GM23338 (cell line): ENCODE results near the gene SCN4B. TPM values are rescaled to one million over a fixed set of nuclear protein-coding genes. Genes with fewer than 3 reads are reported as not detected.

ENCODE experiments used
- ATAC-seq: fragments of 200-7000 bp; cut with Tn5 transposase; 3 replicates; pipeline ENCODE4 v1.9.1; 2020
- DNase-seq: peaks from one replicate; pipeline ENCODE4 v3.0.0-alpha.2; 2015; ENCODE audit warnings: low spot score
- H2AFZ ChIP-seq: fragments of 200-600 bp; sonication (generic); 2 replicates; pipeline ENCODE4 v1.8.0; 2016; ENCODE audit warnings: antibody characterized with exemption, mild to moderate bottlenecking, moderate library complexity
- H3F3A ChIP-seq: fragments of 200-600 bp; sonication (generic); replicated peaks from 2 replicates; pipeline ENCODE4 v1.8.0; 2017; ENCODE audit warnings: antibody characterized with exemption, mixed run types, low read depth
- H3K27ac ChIP-seq: fragments of 200-600 bp; sonication (generic); 2 replicates; pipeline ENCODE4 v1.6.1; 2016; ENCODE audit warnings: low read depth
- H3K27me3 ChIP-seq: fragments of 200-600 bp; sonication (generic); 2 replicates; pipeline ENCODE4 v1.8.0; 2016; ENCODE audit warnings: mild to moderate bottlenecking, mixed run types, moderate library complexity; ENCODE audit not compliant: insufficient read depth
- H3K36me3 ChIP-seq: fragments of 200-600 bp; sonication (generic); 2 replicates; pipeline ENCODE4 v1.8.0; 2016; ENCODE audit warnings: mild to moderate bottlenecking; ENCODE audit not compliant: insufficient read depth
- H3K4me1 ChIP-seq: fragments of 200-600 bp; sonication (generic); 2 replicates; pipeline ENCODE4 v1.8.0; 2016; ENCODE audit warnings: mild to moderate bottlenecking, moderate library complexity; ENCODE audit not compliant: insufficient read depth
- H3K4me2 ChIP-seq: fragments of 200-600 bp; sonication (generic); 2 replicates; pipeline ENCODE4 v1.7.1; 2017; ENCODE audit warnings: mixed run types
- H3K4me3 ChIP-seq: fragments of 200-600 bp; sonication (generic); 2 replicates; pipeline ENCODE4 v1.6.1; 2016; ENCODE audit warnings: mixed run types
- H3K79me2 ChIP-seq: fragments of 200-600 bp; sonication (generic); replicated peaks from 2 replicates; pipeline ENCODE4 v1.8.0; 2017; ENCODE audit warnings: mild to moderate bottlenecking; ENCODE audit not compliant: insufficient read depth
- H3K9me2 ChIP-seq: fragments of 200-600 bp; sonication (generic); 2 replicates; pipeline ENCODE4 v1.8.0; 2017; ENCODE audit not compliant: insufficient read depth
- H4K20me1 ChIP-seq: fragments of 200-600 bp; sonication (generic); replicated peaks from 2 replicates; pipeline ENCODE4 v1.8.0; 2017; ENCODE audit warnings: mild to moderate bottlenecking; ENCODE audit not compliant: insufficient read depth
- H3K27ac Mint-ChIP-seq: 2 replicates; pipeline ENCODE4 v1.8.0; 2020; ENCODE audit warnings: inconsistent platforms, mild to moderate bottlenecking, moderate library complexity, mixed read lengths
- H3K27me3 Mint-ChIP-seq: 3 replicates; pipeline ENCODE4 v1.8.0; 2022; ENCODE audit warnings: low read depth, mild to moderate bottlenecking, moderate library complexity, mixed read lengths, inconsistent platforms; ENCODE audit not compliant: insufficient read depth, poor library complexity
- H3K36me3 Mint-ChIP-seq: 3 replicates; pipeline ENCODE4 v1.8.0; 2021; ENCODE audit warnings: low read depth, mild to moderate bottlenecking, inconsistent platforms, moderate library complexity, mixed read lengths
- H3K4me1 Mint-ChIP-seq: 3 replicates; pipeline ENCODE4 v1.8.0; 2020; ENCODE audit warnings: mild to moderate bottlenecking, inconsistent platforms, mixed read lengths
- H3K4me3 Mint-ChIP-seq: 3 replicates; pipeline ENCODE4 v1.8.0; 2021; ENCODE audit warnings: moderate library complexity, mild to moderate bottlenecking, inconsistent platforms, mixed read lengths
- H3K9me3 Mint-ChIP-seq: 3 replicates; pipeline ENCODE4 v1.8.0; 2020; ENCODE audit warnings: moderate library complexity, mild to moderate bottlenecking, inconsistent platforms, mixed read lengths
- CREB1 ChIP-seq: fragments of 250-450 bp; sonication (Bioruptor Pico); IDR thresholded peaks from 2 replicates; pipeline ENCODE4 v1.5.0; 2020; ENCODE audit warnings: low read depth, mild to moderate bottlenecking, moderate library complexity
- EZH2 ChIP-seq: fragments of 200-600 bp; sonication (generic); IDR thresholded peaks from one replicate; pipeline ENCODE4 v1.8.0; 2017; ENCODE audit warnings: antibody characterized with exemption, mild to moderate bottlenecking, low read depth; ENCODE audit not compliant: unreplicated experiment
- EZH2phosphoT487 ChIP-seq: fragments of 200-600 bp; sonication (generic); IDR thresholded peaks from one replicate; pipeline ENCODE4 v1.8.1; 2018; ENCODE audit warnings: antibody characterized with exemption; ENCODE audit not compliant: unreplicated experiment
- JUNB ChIP-seq: IDR thresholded peaks from one replicate; pipeline ENCODE4 v1.6.1; 2016; ENCODE audit warnings: antibody characterized with exemption; ENCODE audit not compliant: unreplicated experiment
- NANOG ChIP-seq: IDR thresholded peaks from 2 replicates; pipeline ENCODE4 v1.6.1; 2016; ENCODE audit warnings: antibody characterized with exemption, borderline replicate concordance
- POLR2AphosphoS5 ChIP-seq: IDR thresholded peaks from 2 replicates; pipeline ENCODE4 v1.6.1; 2016; ENCODE audit warnings: antibody characterized with exemption, low read depth
- STAT1 ChIP-seq: IDR thresholded peaks from one replicate; pipeline ENCODE4 v1.6.1; 2016; ENCODE audit warnings: antibody characterized with exemption; ENCODE audit not compliant: unreplicated experiment
- ZNF114 ChIP-seq: fragments of 250-450 bp; sonication (Bioruptor Pico); IDR thresholded peaks from 2 replicates; pipeline ENCODE4 v1.5.0; 2020; ENCODE audit warnings: mild to moderate bottlenecking, moderate library complexity
- ZNF331 ChIP-seq: fragments of 250-450 bp; sonication (Bioruptor Pico); IDR thresholded peaks from 2 replicates; pipeline ENCODE4 v1.5.0; 2020; ENCODE audit warnings: low read depth, mild to moderate bottlenecking, moderate library complexity
- polyA plus RNA-seq: library from polyadenylated mRNA; unstranded; fragments of >200 nt; fragmentation: Nextera tagmentation; extraction: Ambion mirVana; gene quantifications from 2 replicates; pipeline ENCODE4 v1.2.1, GENCODE V29; 2016
- total RNA-seq: library from RNA; depleted of rRNA; stranded (reverse); fragments of >200 nt; shearing (Covaris generic); gene quantifications from 2 replicates; pipeline ENCODE4 v1.2.3, GENCODE V29; 2014
- TF ChIP-seq, protein P1 (sequence below): fragments of 250-450 bp; sonication (Bioruptor Pico); IDR thresholded peaks from 2 replicates; pipeline ENCODE4 v1.5.0; 2020; ENCODE audit warnings: mild to moderate bottlenecking, moderate library complexity
- TF ChIP-seq, protein P2 (sequence below): IDR thresholded peaks from one replicate; pipeline ENCODE4 v1.6.1; 2018; ENCODE audit warnings: antibody characterized with exemption; ENCODE audit not compliant: unreplicated experiment
- TF ChIP-seq, protein P3 (sequence below), 2 experiments: fragments of 200-600 bp in 1 of 2; sonication (generic) in 1 of 2; conservative IDR thresholded peaks; 2 replicates each; pipeline versions ENCODE4 v1.5.1 to v1.6.1; 2016 to 2017; ENCODE audit warnings: antibody characterized with exemption in 2 of 2, low read depth in 2 of 2, mild to moderate bottlenecking in 2 of 2, moderate library complexity in 1 of 2
- TF ChIP-seq, protein P4 (sequence below): IDR thresholded peaks from 2 replicates; pipeline ENCODE4 v1.6.1; 2016; ENCODE audit warnings: antibody characterized with exemption

SCN4B gene
- total and polyA plus RNA-seq, 2 experiments from 2014 or later = 0.45 to 3.0 TPM

DNA sequence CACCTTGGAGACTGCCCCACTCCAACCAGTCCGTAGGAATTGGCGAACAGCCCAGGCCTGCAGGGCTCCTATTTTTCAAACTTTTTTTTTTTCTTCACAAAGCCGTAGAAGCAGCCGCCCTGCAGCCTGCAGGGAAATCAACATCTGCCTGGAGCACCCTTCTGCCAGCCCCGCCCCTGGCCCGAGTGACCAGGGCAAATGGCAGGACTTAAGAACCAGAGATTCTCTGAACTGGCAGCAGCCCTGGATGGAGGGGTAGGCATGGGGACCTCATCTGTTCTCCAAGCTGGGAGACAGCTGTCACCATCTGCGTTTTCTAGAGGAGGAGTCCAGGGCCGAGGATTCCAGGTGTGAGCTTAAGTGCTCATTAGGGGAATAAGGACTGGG, 18.3 kb upstream of the SCN4B start:
- Mint-ChIP-seq H3K36me3 (no peaks in the 10 kb centered on the region), H3K27me3 (peaks cover 41% of the 10 kb centered on the region), H3K4me1 (peaks cover 42% of the 10 kb centered on the region), H3K27ac (no peak overlapping the region), H3K4me3 (peak overlapping the region; percentile 70), H3K9me3 (no peaks in the 10 kb centered on the region; the same call in 2 of the 3 replicates)
- Histone ChIP-seq H3F3A (no peaks in the 10 kb centered on the region), H2AFZ (peak overlapping the region; percentile 99; the same call in 1 of the 2 replicates), H3K27ac (no peak overlapping the region), H3K79me2 (no peaks in the 10 kb centered on the region), H3K36me3 (no peaks in the 10 kb centered on the region; the same call in 1 of the 2 replicates), H3K9me2 (no peaks in the 10 kb centered on the region), H3K4me3 (peak overlapping the region; percentile 89), H3K4me1 (peaks cover 29% of the 10 kb centered on the region), H3K27me3 (peaks cover 84% of the 10 kb centered on the region), H3K4me2 (peak overlapping the region; percentile 97), H4K20me1 (no peaks in the 10 kb centered on the region; the same call in 1 of the 2 replicates)
- no peak for DNase-seq
- TF ChIP-seq, protein P1, sequence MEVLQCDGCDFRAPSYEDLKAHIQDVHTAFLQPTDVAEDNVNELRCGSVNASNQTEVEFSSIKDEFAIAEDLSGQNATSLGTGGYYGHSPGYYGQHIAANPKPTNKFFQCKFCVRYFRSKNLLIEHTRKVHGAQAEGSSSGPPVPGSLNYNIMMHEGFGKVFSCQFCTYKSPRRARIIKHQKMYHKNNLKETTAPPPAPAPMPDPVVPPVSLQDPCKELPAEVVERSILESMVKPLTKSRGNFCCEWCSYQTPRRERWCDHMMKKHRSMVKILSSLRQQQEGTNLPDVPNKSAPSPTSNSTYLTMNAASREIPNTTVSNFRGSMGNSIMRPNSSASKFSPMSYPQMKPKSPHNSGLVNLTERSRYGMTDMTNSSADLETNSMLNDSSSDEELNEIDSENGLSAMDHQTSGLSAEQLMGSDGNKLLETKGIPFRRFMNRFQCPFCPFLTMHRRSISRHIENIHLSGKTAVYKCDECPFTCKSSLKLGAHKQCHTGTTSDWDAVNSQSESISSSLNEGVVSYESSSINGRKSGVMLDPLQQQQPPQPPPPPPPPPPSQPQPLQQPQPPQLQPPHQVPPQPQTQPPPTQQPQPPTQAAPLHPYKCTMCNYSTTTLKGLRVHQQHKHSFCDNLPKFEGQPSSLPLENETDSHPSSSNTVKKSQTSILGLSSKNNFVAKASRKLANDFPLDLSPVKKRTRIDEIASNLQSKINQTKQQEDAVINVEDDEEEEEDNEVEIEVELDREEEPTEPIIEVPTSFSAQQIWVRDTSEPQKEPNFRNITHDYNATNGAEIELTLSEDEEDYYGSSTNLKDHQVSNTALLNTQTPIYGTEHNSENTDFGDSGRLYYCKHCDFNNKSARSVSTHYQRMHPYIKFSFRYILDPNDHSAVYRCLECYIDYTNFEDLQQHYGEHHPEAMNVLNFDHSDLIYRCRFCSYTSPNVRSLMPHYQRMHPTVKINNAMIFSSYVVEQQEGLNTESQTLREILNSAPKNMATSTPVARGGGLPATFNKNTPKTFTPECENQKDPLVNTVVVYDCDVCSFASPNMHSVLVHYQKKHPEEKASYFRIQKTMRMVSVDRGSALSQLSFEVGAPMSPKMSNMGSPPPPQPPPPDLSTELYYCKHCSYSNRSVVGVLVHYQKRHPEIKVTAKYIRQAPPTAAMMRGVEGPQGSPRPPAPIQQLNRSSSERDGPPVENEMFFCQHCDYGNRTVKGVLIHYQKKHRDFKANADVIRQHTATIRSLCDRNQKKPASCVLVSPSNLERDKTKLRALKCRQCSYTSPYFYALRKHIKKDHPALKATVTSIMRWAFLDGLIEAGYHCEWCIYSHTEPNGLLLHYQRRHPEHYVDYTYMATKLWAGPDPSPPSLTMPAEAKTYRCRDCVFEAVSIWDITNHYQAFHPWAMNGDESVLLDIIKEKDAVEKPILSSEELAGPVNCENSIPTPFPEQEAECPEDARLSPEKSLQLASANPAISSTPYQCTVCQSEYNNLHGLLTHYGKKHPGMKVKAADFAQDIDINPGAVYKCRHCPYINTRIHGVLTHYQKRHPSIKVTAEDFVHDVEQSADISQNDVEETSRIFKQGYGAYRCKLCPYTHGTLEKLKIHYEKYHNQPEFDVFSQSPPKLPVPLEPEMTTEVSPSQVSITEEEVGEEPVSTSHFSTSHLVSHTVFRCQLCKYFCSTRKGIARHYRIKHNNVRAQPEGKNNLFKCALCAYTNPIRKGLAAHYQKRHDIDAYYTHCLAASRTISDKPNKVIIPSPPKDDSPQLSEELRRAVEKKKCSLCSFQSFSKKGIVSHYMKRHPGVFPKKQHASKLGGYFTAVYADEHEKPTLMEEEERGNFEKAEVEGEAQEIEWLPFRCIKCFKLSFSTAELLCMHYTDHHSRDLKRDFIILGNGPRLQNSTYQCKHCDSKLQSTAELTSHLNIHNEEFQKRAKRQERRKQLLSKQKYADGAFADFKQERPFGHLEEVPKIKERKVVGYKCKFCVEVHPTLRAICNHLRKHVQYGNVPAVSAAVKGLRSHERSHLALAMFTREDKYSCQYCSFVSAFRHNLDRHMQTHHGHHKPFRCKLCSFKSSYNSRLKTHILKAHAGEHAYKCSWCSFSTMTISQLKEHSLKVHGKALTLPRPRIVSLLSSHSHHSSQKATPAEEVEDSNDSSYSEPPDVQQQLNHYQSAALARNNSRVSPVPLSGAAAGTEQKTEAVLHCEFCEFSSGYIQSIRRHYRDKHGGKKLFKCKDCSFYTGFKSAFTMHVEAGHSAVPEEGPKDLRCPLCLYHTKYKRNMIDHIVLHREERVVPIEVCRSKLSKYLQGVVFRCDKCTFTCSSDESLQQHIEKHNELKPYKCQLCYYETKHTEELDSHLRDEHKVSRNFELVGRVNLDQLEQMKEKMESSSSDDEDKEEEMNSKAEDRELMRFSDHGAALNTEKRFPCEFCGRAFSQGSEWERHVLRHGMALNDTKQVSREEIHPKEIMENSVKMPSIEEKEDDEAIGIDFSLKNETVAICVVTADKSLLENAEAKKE = no peak
- TF ChIP-seq, protein P2, sequence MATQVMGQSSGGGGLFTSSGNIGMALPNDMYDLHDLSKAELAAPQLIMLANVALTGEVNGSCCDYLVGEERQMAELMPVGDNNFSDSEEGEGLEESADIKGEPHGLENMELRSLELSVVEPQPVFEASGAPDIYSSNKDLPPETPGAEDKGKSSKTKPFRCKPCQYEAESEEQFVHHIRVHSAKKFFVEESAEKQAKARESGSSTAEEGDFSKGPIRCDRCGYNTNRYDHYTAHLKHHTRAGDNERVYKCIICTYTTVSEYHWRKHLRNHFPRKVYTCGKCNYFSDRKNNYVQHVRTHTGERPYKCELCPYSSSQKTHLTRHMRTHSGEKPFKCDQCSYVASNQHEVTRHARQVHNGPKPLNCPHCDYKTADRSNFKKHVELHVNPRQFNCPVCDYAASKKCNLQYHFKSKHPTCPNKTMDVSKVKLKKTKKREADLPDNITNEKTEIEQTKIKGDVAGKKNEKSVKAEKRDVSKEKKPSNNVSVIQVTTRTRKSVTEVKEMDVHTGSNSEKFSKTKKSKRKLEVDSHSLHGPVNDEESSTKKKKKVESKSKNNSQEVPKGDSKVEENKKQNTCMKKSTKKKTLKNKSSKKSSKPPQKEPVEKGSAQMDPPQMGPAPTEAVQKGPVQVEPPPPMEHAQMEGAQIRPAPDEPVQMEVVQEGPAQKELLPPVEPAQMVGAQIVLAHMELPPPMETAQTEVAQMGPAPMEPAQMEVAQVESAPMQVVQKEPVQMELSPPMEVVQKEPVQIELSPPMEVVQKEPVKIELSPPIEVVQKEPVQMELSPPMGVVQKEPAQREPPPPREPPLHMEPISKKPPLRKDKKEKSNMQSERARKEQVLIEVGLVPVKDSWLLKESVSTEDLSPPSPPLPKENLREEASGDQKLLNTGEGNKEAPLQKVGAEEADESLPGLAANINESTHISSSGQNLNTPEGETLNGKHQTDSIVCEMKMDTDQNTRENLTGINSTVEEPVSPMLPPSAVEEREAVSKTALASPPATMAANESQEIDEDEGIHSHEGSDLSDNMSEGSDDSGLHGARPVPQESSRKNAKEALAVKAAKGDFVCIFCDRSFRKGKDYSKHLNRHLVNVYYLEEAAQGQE = no peak
- TF ChIP-seq, protein P3, sequence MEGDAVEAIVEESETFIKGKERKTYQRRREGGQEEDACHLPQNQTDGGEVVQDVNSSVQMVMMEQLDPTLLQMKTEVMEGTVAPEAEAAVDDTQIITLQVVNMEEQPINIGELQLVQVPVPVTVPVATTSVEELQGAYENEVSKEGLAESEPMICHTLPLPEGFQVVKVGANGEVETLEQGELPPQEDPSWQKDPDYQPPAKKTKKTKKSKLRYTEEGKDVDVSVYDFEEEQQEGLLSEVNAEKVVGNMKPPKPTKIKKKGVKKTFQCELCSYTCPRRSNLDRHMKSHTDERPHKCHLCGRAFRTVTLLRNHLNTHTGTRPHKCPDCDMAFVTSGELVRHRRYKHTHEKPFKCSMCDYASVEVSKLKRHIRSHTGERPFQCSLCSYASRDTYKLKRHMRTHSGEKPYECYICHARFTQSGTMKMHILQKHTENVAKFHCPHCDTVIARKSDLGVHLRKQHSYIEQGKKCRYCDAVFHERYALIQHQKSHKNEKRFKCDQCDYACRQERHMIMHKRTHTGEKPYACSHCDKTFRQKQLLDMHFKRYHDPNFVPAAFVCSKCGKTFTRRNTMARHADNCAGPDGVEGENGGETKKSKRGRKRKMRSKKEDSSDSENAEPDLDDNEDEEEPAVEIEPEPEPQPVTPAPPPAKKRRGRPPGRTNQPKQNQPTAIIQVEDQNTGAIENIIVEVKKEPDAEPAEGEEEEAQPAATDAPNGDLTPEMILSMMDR (conservative IDR thresholded peaks at IDR 0.05; ENCODE audit: low read depth in 2 of 2) = no peak
- TF ChIP-seq EZH2 (no peak), CREB1 (CRISPR knock-in tag) (no peak), ZNF114 (CRISPR knock-in tag) (no peak), POLR2AphosphoS5 (no peak), ZNF331 (CRISPR knock-in tag) (no peak), JUNB (no peak), EZH2phosphoT487 (no peak), STAT1 (no peak), NANOG (no peak)
- TF ChIP-seq, protein P4, sequence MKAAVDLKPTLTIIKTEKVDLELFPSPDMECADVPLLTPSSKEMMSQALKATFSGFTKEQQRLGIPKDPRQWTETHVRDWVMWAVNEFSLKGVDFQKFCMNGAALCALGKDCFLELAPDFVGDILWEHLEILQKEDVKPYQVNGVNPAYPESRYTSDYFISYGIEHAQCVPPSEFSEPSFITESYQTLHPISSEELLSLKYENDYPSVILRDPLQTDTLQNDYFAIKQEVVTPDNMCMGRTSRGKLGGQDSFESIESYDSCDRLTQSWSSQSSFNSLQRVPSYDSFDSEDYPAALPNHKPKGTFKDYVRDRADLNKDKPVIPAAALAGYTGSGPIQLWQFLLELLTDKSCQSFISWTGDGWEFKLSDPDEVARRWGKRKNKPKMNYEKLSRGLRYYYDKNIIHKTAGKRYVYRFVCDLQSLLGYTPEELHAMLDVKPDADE = no peak
- no peak; the same call in 1 of the 3 replicates for ATAC-seq
